ENCODE data around the gene TYW1. TPM values are rescaled to one million over a fixed set of nuclear protein-coding genes. Genes with fewer than 3 reads are reported as not detected.
A peak's percentile ranks its signal among the peaks of the same experiment; 100 is the strongest.
"Not testable (repeated sequence)": the region's sequence is repeated elsewhere in the genome, so short reads cannot be mapped to it uniquely, and the experiment has no call there.

Gene TYW1
- total RNA-seq, 1 experiment from 2014 or later: 24.5 TPM

- H3K4me1 ChIP-seq (ENCODE audit: control insufficient read depth, insufficient read depth, low read length); in situ Hi-C loops (cut with HindIII; ENCODE audit: low pct_unique_long_range_greater_than_20kb, low sequenced_read_pairs); CTCF ChIA-PET; H3K27me3 ChIP-seq (ENCODE audit: control insufficient read depth, insufficient read depth, low read length); BruUV-seq (replicated peaks); H3K36me3 ChIP-seq (ENCODE audit: control insufficient read depth, insufficient read depth, low read length); H3K4me3 ChIP-seq (ENCODE audit: low read depth in 2 of 2, low read length in 2 of 2); POLR2A ChIA-PET; intact Hi-C loops (cut with micrococcal nuclease; ENCODE audit: unreplicated experiment); H3K9me3 ChIP-seq (ENCODE audit: control insufficient read depth, insufficient read depth, low read depth, low read length); ATAC-seq; DNase-seq (ENCODE audit: low read depth, low spot score); H3K27ac ChIP-seq (ENCODE audit: low read length): not testable (repeated sequence)
Observed at GRCh38 chr7:67259363-67259762, 262.7 kb downstream of the TYW1 start.

- intact Hi-C loops (cut with micrococcal nuclease; ENCODE audit: unreplicated experiment); H3K36me3 ChIP-seq (ENCODE audit: control insufficient read depth, insufficient read depth, low read length); H3K4me1 ChIP-seq (ENCODE audit: control insufficient read depth, insufficient read depth, low read length); ATAC-seq; H3K4me3 ChIP-seq (ENCODE audit: low read depth in 2 of 2, low read length in 2 of 2); DNase-seq (ENCODE audit: low read depth, low spot score); CTCF ChIA-PET; H3K9me3 ChIP-seq (ENCODE audit: control insufficient read depth, insufficient read depth, low read depth, low read length); BruUV-seq (replicated peaks); in situ Hi-C loops (cut with HindIII; ENCODE audit: low pct_unique_long_range_greater_than_20kb, low sequenced_read_pairs); H3K27ac ChIP-seq (ENCODE audit: low read length); H3K27me3 ChIP-seq (ENCODE audit: control insufficient read depth, insufficient read depth, low read length): not testable (repeated sequence)
- POLR2A ChIA-PET: interaction anchor here (0.7 kb wide), 1 partner anchor 97 kb away, joined by 7 read pairs; no protein-coding TSS in a partner anchor
Observed at GRCh38 chr7:67260166-67260586, 263.5 kb downstream of the TYW1 start.

GRCh38 chr7:67264000-67264399 lies 267.4 kb downstream of the TYW1 start:
- H3K4me3 ChIP-seq (ENCODE audit: low read depth in 2 of 2, low read length in 2 of 2); CTCF ChIA-PET; H3K4me1 ChIP-seq (ENCODE audit: control insufficient read depth, insufficient read depth, low read length); H3K27ac ChIP-seq (ENCODE audit: low read length); H3K9me3 ChIP-seq (ENCODE audit: control insufficient read depth, insufficient read depth, low read depth, low read length); BruUV-seq (replicated peaks); intact Hi-C loops (cut with micrococcal nuclease; ENCODE audit: unreplicated experiment); in situ Hi-C loops (cut with HindIII; ENCODE audit: low pct_unique_long_range_greater_than_20kb, low sequenced_read_pairs); POLR2A ChIA-PET; H3K36me3 ChIP-seq (ENCODE audit: control insufficient read depth, insufficient read depth, low read length); H3K27me3 ChIP-seq (ENCODE audit: control insufficient read depth, insufficient read depth, low read length); ATAC-seq; DNase-seq (ENCODE audit: low read depth, low spot score): not testable (repeated sequence)

- H3K36me3 ChIP-seq (ENCODE audit: control insufficient read depth, insufficient read depth, low read length); H3K4me3 ChIP-seq (ENCODE audit: low read depth in 2 of 2, low read length in 2 of 2); intact Hi-C loops (cut with micrococcal nuclease; ENCODE audit: unreplicated experiment); POLR2A ChIA-PET; ATAC-seq; DNase-seq (ENCODE audit: low read depth, low spot score); in situ Hi-C loops (cut with HindIII; ENCODE audit: low pct_unique_long_range_greater_than_20kb, low sequenced_read_pairs); BruUV-seq (replicated peaks); H3K4me1 ChIP-seq (ENCODE audit: control insufficient read depth, insufficient read depth, low read length); H3K27ac ChIP-seq (ENCODE audit: low read length); CTCF ChIA-PET; H3K27me3 ChIP-seq (ENCODE audit: control insufficient read depth, insufficient read depth, low read length); H3K9me3 ChIP-seq (ENCODE audit: control insufficient read depth, insufficient read depth, low read depth, low read length): not testable (repeated sequence)
Observed at GRCh38 chr7:67266070-67266469, 269.4 kb downstream of the TYW1 start.

GRCh38 chr7:67267914-67268313 lies 271.3 kb downstream of the TYW1 start:
- TF ChIP-seq REST (IDR thresholded peaks at IDR 0.05; ENCODE audit: insufficient read depth in 1 of 2, low read depth in 2 of 2, low read length in 1 of 2): no peak
- no peak for TF ChIP-seq POLR2AphosphoS5 (IDR thresholded peaks at IDR 0.05; ENCODE audit: low read depth, low read length)
- no peak for TF ChIP-seq SIN3A (IDR thresholded peaks at IDR 0.05; ENCODE audit: borderline replicate concordance, insufficient read depth, low read depth, low read length)
- no peak for DNase-seq (ENCODE audit: low read depth, low spot score)
- no peaks in the 10 kb centered on the region for H3K27me3 ChIP-seq (ENCODE audit: control insufficient read depth, insufficient read depth, low read length)
- ChIA-PET CTCF (interaction anchor here (0.6 kb wide), 1 partner anchor 227 kb away, joined by 3 read pairs; no protein-coding TSS in a partner anchor), POLR2A (no interaction called here)
- BruUV-seq (replicated peaks): no TSS peak
- intact Hi-C loops (cut with micrococcal nuclease; ENCODE audit: unreplicated experiment): no loop called here
- H3K9me3 ChIP-seq (ENCODE audit: control insufficient read depth, insufficient read depth, low read depth, low read length): no peaks in the 10 kb centered on the region
- no peaks in the 10 kb centered on the region for H3K36me3 ChIP-seq (ENCODE audit: control insufficient read depth, insufficient read depth, low read length)
- no peak overlapping the region for H3K27ac ChIP-seq (ENCODE audit: low read length)
- in situ Hi-C loops (cut with HindIII; ENCODE audit: low pct_unique_long_range_greater_than_20kb, low sequenced_read_pairs): no loop called here
- no peak overlapping the region for H3K4me3 ChIP-seq (ENCODE audit: low read depth in 2 of 2, low read length in 2 of 2)
- no peaks in the 10 kb centered on the region for H3K4me1 ChIP-seq (ENCODE audit: control insufficient read depth, insufficient read depth, low read length)
- 0 out of 2 replicates have a peak, but pooled peaks have one; percentile 20 for ATAC-seq

GRCh38 chr7:67269916-67270315 lies 273.3 kb downstream of the TYW1 start:
- H3K9me3 ChIP-seq (ENCODE audit: control insufficient read depth, insufficient read depth, low read depth, low read length); H3K4me3 ChIP-seq (ENCODE audit: low read depth in 2 of 2, low read length in 2 of 2); ATAC-seq; DNase-seq (ENCODE audit: low read depth, low spot score); H3K4me1 ChIP-seq (ENCODE audit: control insufficient read depth, insufficient read depth, low read length); CTCF ChIA-PET; H3K27me3 ChIP-seq (ENCODE audit: control insufficient read depth, insufficient read depth, low read length); intact Hi-C loops (cut with micrococcal nuclease; ENCODE audit: unreplicated experiment); POLR2A ChIA-PET; H3K27ac ChIP-seq (ENCODE audit: low read length); in situ Hi-C loops (cut with HindIII; ENCODE audit: low pct_unique_long_range_greater_than_20kb, low sequenced_read_pairs); H3K36me3 ChIP-seq (ENCODE audit: control insufficient read depth, insufficient read depth, low read length): not testable (repeated sequence)
- TSS peak; percentile 66 for BruUV-seq (replicated peaks)

Data from Panc1 (cell line).